HUDEP-2 (cell line): ENCODE data around the gene EID2.
A peak's percentile ranks its signal among the peaks of the same experiment; 100 is the strongest.

Experiments
- DNase-seq, 76 experiments: peaks; one replicate each; lab custom pipeline; 2025; ENCODE audit not compliant: unreplicated experiment in 76 of 76; lab: John Stamatoyannopoulos, UW

The EID2 gene

DNA sequence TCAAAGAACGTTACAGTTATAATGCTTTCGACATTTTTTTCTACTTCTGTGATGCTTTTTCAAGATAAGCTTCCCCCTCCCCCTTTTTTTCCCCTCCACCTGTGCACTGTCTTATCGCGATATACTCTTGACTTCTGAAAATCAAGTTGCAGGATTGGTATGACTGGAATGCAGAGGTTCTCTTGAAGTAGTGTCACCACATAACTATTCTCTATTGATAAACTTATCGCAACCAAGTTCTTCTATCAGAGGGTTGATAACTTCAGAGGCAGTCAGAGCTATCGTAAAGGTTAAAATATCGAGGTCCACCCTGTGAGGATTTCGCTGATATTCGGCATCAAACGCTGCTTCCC is 820 bp downstream of the EID2 start:
- DNase-seq: peak in 2 of 76 experiments; percentile 32 to 53

- DNase-seq: no peak
Observed at GRCh38 chr19:39533791-39534190, 6.2 kb downstream of the EID2 start.

GRCh38 chr19:39533003-39533512 is 6.9 kb downstream of the EID2 start:
- DNase-seq: no peak

GRCh38 chr19:39532233-39533002 is 7.5 kb downstream of the EID2 start, which contains the start of gene EID2B:
Gene EID2B (minus strand): TSS chr19:39532852. CDS start chr19:39532802, 50 bp downstream.
- DNase-seq: peak in 75 of 76 experiments; percentile 63 to 98 (median 94)

GRCh38 chr19:39531834-39532232 is 8.1 kb downstream of the EID2 start:
- DNase-seq: no peak

GRCh38 chr19:39525205-39525604 is 14.8 kb downstream of the EID2 start:
- DNase-seq: no peak

DNA sequence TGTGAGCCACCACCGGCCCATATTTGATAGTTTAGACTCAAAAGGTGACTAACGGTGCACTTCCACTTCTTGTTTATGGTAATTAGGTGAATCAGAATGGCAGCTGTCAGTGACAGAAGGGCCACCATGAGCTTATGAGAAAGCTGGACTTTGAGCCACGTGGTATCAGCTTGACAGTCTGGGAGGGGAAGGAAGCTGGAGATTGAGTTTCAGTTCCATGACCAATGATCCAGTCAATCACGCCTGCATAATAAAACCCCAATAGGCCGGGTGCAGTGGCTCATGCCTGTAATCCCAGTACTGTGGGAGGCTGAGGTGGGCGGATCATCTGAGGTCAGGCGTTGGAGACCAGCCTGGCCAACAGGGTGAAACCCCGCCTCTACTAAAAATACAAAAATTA is 15.5 kb downstream of the EID2 start:
- no peak for DNase-seq

GRCh38 chr19:39520541-39521484 is 19.1 kb downstream of the EID2 start:
- DNase-seq: no peak

DNA sequence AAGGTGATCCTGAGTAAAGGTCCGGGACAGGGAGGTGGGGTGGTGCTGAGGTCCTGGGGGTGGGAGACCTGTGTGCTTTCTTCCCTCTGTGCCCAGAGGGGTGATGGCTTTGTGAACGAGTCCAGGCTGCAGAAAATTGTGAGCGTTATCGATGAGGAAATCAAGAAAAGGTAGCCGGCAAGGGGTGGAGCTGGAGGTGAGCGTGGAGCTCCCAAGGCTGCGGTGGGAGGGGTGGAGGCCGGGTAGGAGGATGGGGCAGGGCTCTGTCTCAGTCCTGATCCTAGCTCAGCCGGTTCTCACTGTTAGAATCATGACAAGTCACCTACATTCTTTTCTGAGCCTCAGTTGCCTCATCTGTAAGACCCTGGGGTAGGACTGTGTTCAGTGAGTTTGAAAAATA is 21.0 kb downstream of the EID2 start:
- DNase-seq: no peak

- DNase-seq: no peak
Observed at GRCh38 chr19:39518458-39518857, 21.5 kb downstream of the EID2 start.

DNA sequence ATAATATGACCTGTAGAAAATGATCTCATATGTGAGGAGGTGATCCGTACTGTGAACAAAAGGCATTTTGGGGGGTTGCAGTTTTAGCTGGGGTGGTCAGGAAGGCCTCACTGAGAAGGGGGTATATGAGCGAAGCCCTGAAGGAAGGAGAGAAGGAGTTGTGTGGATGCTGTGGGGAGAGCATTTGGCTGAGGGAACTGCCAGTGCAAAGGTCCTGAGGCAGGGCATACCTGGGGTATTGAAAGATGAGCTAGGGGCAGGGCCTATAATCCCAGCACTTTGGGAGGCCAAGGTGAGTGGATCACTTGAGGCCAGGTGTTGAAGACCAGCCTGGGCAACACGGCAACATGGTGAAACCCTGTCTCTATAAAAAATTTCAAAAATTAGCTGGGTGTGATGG is 22.5 kb downstream of the EID2 start:
- DNase-seq: no peak

DNA sequence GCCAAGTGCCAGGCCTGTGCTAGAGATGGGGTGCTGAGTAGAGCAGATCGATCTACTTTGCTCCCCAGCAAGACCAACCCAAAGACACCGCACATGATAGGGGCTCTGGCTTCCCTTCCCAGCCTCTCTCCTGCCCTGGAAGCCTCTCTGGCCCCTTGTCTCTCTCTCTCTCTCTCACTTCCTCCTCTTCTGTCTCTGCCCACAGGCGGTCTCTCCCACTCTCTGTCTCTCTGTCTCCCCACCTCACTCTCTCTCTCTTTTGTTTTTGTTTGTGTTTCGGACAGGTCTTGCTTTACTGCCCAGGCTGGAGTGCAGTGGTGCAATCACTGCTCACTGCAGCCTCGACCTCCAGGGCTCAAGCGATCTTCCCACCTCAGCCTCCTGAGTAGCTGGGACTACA is 23.7 kb downstream of the EID2 start:
- DNase-seq: no peak

- no peak for DNase-seq
Observed at GRCh38 chr19:39515551-39516191, 24.3 kb downstream of the EID2 start.

DNA sequence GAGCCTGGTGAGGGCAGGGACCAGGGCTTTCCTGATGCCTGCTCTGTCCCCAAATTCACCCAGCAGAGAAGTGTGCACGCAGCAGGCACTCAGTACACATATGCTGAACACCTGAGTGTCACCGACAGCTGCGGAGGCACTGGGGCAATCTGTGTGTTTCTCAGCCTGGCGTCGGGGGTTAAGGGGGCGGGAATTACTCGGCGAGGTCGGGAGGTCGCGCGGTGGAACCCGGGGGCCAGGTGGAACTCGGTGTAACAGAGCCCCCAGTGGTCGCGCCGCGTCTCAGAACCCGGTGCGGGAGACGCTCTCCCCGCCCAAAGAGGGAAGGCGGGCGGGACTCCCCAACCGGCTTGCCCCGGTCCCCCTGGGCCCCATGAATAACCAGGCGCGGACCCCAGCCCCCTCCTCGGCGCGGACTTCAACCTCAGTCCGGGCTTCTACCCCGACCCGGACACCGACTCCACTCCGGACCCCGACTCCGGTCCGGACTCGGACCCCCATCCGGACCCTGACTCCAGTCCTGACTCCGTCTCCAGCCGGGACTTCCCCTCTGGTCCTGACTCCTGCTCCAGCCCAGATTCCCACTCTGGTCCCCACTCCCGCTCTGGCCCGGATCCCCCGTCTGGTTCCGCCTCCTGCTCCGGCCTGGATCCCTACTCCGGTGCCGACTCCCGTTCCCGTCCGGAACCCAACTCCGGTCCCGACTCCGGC is 25.0 kb downstream of the EID2 start, which contains the start of gene SELENOV:
TSS of gene SELENOV (plus strand) at position 300 of the 711 bp plus-strand sequence. CDS start at position 374, 74 bp downstream.
- DNase-seq: no peak

DNA sequence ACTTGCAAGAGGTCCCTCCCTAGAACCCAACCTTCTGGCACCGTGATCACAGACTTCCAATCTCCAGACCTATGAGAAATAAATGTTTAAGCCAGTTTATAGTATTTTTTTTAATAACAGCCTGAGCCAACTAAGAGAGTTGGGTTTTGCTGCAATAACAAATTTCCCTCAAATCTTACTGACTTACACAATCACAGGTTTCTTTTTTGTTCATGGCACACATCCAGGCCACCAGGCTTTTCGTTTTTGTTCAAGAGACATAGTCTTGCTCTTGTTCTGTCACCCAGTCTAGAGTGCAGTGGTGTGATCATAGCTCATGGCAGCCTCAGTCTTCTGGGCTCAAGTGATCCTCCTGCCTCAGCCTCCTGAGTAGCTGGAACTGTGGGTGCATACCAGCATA is 27.0 kb downstream of the EID2 start:
- no peak for DNase-seq

DNA sequence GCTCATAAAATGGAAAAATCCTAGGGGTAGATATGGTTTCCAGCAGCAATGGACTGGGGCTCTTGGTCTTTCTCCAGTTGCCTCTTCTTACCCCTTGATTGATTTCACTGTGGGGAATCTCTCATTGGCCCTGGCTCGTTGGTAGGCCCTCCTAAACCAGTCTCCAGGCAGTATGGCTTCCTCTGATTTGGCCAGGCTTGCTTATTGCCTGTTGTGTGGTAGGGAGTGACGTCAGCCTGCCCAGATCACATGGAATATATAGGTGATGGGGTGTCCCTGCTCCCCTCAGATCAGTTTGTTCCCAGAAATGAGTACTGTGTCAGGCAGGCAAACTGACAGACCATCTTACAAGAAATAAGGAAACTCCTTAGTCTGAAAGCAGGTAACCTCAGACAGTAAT is 30.7 kb downstream of the EID2 start:
- DNase-seq: no peak

DNA sequence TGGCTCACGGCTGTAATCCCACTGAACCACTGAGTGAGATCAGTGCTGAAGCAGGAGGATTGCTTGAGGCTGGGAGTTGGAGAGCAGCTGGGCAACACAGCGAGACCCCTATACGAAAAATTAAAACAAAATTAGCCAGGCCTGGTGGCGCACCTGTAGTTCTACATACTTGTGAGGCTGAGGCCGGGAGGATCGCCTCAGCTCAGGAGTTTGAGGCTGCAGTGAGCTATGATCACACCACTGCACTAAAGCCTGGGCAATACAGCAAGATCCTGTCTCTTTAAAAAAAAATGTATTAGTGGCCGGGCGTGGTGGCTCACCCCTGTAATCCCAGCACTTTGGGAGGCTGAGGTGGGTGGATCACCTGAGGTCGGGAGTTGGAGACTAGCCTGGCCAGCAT is 31.3 kb downstream of the EID2 start:
- DNase-seq: no peak

- no peak for DNase-seq
Observed at GRCh38 chr19:39507715-39508364, 32.1 kb downstream of the EID2 start.

DNA sequence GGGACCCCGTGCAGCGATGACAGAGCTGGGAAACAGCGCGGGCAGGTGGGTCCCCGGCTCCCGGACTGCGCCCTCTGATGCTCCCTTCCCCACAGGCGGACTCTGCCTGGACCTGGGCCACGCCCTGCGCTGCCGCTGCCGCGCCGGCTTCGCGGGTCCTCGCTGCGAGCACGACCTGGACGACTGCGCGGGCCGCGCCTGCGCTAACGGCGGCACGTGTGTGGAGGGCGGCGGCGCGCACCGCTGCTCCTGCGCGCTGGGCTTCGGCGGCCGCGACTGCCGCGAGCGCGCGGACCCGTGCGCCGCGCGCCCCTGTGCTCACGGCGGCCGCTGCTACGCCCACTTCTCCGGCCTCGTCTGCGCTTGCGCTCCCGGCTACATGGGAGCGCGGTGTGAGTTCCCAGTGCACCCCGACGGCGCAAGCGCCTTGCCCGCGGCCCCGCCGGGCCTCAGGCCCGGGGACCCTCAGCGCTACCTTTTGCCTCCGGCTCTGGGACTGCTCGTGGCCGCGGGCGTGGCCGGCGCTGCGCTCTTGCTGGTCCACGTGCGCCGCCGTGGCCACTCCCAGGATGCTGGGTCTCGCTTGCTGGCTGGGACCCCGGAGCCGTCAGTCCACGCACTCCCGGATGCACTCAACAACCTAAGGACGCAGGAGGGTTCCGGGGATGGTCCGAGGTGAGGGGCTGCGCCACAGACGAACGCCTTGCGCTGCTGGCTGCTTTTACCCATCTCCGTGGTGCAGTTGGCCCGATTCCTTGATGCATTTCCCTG is 32.8 kb downstream of the EID2 start:
- DNase-seq: peak in 67 of 76 experiments; percentile 14 to 82 (median 61)
